ENCODE measurements around the gene LRRN4. TPM values are rescaled to one million over a fixed set of nuclear protein-coding genes. Genes with fewer than 3 reads are reported as not detected.

LRRN4 gene
- total RNA-seq, 1 experiment from 2014 or later, result 0.57 TPM

GRCh38 chr20:6030453-6031080 lies 23.3 kb downstream of the LRRN4 start:
- TF ChIP-seq CTCF (IDR thresholded peaks at IDR 0.05), result no peak
- TF ChIP-seq SIN3A (IDR thresholded peaks at IDR 0.05; ENCODE audit: borderline replicate concordance, insufficient read depth, low read depth, low read length), result no peak
- TF ChIP-seq TCF7L2 (IDR thresholded peaks at IDR 0.05; ENCODE audit: low read depth, low read length), result no peak
- no peak for TF ChIP-seq POLR2AphosphoS5 (IDR thresholded peaks at IDR 0.05; ENCODE audit: low read depth, low read length)
- no peak for TF ChIP-seq REST (IDR thresholded peaks at IDR 0.05; ENCODE audit: insufficient read depth in 1 of 2, low read depth in 2 of 2, low read length in 1 of 2)
- BruUV-seq (replicated peaks), result no TSS peak
- no peak for ATAC-seq
- H3K27me3 ChIP-seq (ENCODE audit: control insufficient read depth, insufficient read depth, low read length), result no peaks in the 10 kb centered on the region
- ChIA-PET POLR2A (interaction anchor here (0.6 kb wide), 1 partner anchor 61 kb away, joined by 10 read pairs; no protein-coding TSS in a partner anchor), CTCF (no interaction called here)
- H3K27ac ChIP-seq (ENCODE audit: low read length), result no peak overlapping the region
- H3K4me1 ChIP-seq (ENCODE audit: control insufficient read depth, insufficient read depth, low read length), result no peaks in the 10 kb centered on the region
- 0 out of 2 replicates have a peak, but pooled peaks cover 3% of the 10 kb centered on the region for H3K36me3 ChIP-seq (ENCODE audit: control insufficient read depth, insufficient read depth, low read length)
- DNase-seq (ENCODE audit: low read depth, low spot score), result no peak
- no peak overlapping the region for H3K4me3 ChIP-seq (ENCODE audit: low read depth in 2 of 2, low read length in 2 of 2)
- intact Hi-C loops (cut with micrococcal nuclease; ENCODE audit: unreplicated experiment), result no loop called here
- H3K9me3 ChIP-seq (ENCODE audit: control insufficient read depth, insufficient read depth, low read depth, low read length), result no peaks in the 10 kb centered on the region
- in situ Hi-C loops (cut with HindIII; ENCODE audit: low pct_unique_long_range_greater_than_20kb, low sequenced_read_pairs), result no loop called here

- no peak for ATAC-seq
- in situ Hi-C loops (cut with HindIII; ENCODE audit: low pct_unique_long_range_greater_than_20kb, low sequenced_read_pairs), result no loop called here
- no peak for DNase-seq (ENCODE audit: low read depth, low spot score)
- POLR2A ChIA-PET, result no interaction called here
- H3K27ac ChIP-seq (ENCODE audit: low read length), result no peak overlapping the region
- BruUV-seq (replicated peaks), result no TSS peak
- CTCF ChIA-PET, result interaction anchor here (0.7 kb wide), 1 partner anchor 1290 kb away, joined by 8 read pairs; no protein-coding TSS in a partner anchor
- H3K4me3 ChIP-seq (ENCODE audit: low read depth in 2 of 2, low read length in 2 of 2), result no peak overlapping the region
- H3K27me3 ChIP-seq (ENCODE audit: control insufficient read depth, insufficient read depth, low read length), result no peaks in the 10 kb centered on the region
- no peaks in the 10 kb centered on the region for H3K4me1 ChIP-seq (ENCODE audit: control insufficient read depth, insufficient read depth, low read length)
- intact Hi-C loops (cut with micrococcal nuclease; ENCODE audit: unreplicated experiment), result no loop called here
- H3K36me3 ChIP-seq (ENCODE audit: control insufficient read depth, insufficient read depth, low read length), result no peaks in the 10 kb centered on the region
- no peak for TF ChIP-seq SIN3A (IDR thresholded peaks at IDR 0.05; ENCODE audit: borderline replicate concordance, insufficient read depth, low read depth, low read length)
- TF ChIP-seq REST (IDR thresholded peaks at IDR 0.05; ENCODE audit: insufficient read depth in 1 of 2, low read depth in 2 of 2, low read length in 1 of 2), result no peak
- TF ChIP-seq CTCF (IDR thresholded peaks at IDR 0.05), result no peak
- no peak for TF ChIP-seq TCF7L2 (IDR thresholded peaks at IDR 0.05; ENCODE audit: low read depth, low read length)
- no peak for TF ChIP-seq POLR2AphosphoS5 (IDR thresholded peaks at IDR 0.05; ENCODE audit: low read depth, low read length)
- H3K9me3 ChIP-seq (ENCODE audit: control insufficient read depth, insufficient read depth, low read depth, low read length), result no peaks in the 10 kb centered on the region
Observed at GRCh38 chr20:6029538-6029937, 24.3 kb downstream of the LRRN4 start.

Measured in Panc1 (cell line).